Fibroblast of upper back skin (primary cell): ENCODE data around the gene MALSU1.
A peak's percentile ranks its signal among the peaks of the same experiment; 100 is the strongest.

Experiments used
- DNase-seq: peaks from one replicate; pipeline ENCODE4 v3.0.0-alpha.2; 2013

The MALSU1 gene

GRCh38 chr7:23298885-23299769, at the start of gene MALSU1:
MALSU1 (plus strand) TSS chr7:23299339; CDS start chr7:23299353, 14 bp downstream.
- peak; percentile 96 for DNase-seq

DNA sequence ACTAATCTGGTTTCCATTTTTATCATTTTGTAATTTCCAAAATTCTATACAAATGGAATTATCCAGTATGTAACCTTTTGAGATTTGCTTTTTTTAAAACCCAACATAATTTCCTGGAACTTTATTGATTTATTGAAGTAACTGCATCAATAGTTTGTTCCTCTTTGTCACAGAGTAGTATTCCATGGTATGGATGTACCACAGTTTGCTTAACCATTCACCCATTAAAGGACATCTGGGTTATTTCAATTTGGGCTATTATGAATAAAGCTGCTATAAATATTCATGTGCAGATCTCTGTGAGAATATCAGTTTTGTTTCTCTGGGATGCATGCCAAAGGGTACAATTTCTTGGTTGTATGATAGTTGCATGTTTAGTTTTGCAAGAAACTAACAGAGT, 49.7 kb upstream of the MALSU1 start:
- DNase-seq = no peak

DNA sequence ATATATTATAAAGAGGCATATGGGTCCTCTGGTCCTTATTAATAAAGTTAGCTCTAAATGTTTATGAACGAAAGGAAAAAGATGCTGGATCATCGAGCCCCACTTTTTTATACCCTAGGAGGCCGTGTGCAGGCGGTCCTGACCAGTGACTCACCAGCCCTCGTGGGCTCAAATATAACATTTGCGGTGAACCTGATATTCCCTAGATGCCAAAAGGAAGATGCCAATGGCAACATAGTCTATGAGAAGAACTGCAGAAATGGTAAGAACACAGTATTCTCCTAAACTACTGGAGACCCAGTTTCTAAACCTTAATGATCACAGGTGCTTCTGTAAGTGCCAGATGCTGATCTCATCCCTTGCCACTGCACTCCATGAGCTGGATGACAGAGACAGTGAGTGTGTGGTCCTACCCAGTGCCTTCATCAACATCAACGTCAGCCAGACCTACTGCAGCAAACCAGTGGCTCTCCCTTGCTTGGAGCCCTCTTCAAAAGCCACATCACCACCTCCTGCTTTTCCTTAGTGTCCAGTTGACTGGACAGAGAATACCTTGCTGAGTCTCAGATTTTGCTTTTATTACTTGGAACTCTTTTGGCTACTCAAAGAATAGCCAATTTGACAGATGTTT, 45.0 kb upstream of the MALSU1 start:
- no peak for DNase-seq

DNA sequence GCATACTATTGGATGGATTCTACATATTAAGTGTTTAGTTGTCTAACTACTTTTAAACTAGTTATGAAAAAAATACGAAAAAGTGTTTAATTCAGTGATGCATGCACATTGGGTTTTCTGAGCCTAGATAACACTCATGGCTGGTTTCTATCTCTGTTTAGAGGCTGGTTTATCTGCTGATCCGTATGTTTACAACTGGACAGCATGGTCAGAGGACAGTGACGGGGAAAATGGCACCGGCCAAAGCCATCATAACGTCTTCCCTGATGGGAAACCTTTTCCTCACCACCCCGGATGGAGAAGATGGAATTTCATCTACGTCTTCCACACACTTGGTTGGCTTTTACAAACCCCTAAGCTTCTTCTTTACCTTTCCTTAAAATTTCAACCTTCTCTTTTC, 42.4 kb upstream of the MALSU1 start:
- no peak for DNase-seq

GRCh38 chr7:23260371-23260770, 38.8 kb upstream of the MALSU1 start:
- DNase-seq = no peak

DNA sequence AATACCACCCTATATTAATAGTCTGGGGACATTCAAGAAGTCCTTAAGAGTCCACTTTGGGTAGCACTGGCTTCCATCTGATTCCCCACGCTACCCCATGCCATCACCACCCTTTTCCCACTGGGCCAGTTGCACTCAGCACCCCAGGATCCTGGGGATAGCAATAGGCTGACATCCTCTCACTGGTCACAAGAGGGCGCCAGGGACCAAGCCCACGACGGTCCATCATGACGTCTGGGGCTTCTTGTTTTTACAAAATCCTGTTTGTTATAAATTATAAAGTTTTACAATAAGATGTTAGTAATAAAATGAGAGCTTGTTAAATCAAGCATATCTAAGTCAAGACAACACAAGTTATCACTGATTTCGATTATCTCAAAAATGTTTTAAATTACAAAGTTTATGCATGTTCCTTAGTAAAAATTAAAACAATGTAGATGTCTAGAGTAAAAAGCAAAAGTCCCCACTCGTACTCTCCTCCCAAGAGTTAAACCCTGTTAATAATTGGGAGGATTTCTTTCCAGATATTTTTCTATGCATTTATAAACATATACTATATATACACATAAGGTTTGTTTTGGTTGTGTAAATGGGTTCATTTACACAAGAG, 37.2 kb upstream of the MALSU1 start:
- DNase-seq = peak; percentile 61

- no peak for DNase-seq
Observed at GRCh38 chr7:23264916-23265458, 34.2 kb upstream of the MALSU1 start.

DNA sequence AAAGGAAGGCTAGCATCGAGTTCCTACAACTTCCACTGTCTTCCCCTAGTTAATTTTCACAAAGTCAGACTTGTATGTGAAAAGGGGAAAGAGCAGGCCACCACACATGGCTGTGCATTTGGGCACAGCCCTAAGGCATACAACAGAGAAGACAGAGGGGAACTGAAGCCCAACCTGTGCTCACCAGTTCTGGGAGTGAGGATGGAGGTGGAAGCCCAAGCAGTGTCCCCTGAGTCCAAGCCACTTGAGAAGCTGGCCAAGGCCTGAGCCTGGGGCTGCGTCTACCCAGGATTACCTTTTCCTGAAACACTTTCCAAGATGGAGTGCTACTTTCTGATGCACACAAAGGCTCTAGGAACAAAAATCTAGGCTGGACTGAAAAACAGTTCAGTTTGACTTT, 32.2 kb upstream of the MALSU1 start:
- no peak for DNase-seq

DNA sequence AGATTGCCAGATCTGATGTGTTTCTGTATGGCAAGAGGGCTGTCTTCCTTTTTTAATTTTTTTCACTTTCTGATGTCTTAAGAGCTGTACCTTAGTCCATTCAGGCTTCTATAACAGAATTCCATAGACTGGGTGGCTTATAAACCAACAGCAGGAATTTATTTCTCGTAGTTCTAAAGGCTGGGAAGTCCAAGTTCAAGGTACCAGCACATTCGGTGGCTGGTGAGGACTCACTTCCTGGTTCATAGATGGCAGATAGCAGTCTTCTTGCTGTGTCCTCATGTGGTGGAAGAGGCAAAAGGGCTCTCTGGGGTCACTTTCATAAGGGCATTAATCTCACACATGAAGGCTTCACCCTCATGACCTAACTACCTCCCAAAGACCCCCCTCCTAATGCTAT, 31.8 kb upstream of the MALSU1 start:
- DNase-seq = no peak

DNA sequence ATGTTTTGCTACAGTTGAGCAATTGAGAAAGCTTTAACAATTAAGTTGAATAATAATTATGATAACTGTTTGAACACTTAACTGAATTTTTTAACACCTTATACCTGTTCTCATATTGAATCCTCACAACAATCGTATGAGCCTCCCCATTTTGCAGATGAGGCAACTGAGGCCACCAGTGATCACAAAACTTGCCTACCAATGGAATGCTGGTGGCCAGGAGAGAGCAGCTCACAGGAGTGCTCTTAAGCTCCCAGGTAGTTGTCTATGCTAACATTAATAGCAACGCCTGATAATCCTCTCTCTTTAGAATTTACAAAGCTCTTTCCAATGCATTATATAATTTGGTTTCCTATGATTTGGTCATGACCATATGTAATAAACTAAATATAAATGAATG, 31.0 kb upstream of the MALSU1 start:
- DNase-seq = no peak

- DNase-seq = no peak
Observed at GRCh38 chr7:23268746-23269145, 30.4 kb upstream of the MALSU1 start.

- DNase-seq = no peak
Observed at GRCh38 chr7:23272275-23272674, 26.9 kb upstream of the MALSU1 start.

DNA sequence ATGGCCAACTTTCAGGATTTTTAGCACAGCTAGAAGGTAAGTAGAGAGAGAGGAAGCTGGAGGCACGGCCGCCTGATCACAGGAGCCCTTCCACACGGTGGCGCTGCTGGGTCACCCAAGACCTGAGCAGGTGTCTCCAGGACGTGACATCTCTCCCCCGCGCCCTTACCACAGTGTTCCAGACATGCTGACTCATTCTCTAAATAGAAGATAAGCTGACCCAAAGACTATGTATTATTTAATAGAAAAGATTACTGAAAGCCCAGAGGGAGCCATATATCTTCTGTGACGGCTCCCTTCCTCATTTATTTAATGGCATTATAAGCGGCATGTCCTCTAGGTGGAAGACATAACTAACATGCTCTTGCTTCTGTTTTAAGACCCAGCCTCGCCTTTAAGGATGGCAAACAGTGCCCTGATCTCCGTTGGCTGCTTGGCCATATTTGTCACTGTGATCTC, 26.0 kb upstream of the MALSU1 start:
- peak; percentile 85 for DNase-seq

- DNase-seq = no peak
Observed at GRCh38 chr7:23275912-23276311, 23.2 kb upstream of the MALSU1 start.

DNA sequence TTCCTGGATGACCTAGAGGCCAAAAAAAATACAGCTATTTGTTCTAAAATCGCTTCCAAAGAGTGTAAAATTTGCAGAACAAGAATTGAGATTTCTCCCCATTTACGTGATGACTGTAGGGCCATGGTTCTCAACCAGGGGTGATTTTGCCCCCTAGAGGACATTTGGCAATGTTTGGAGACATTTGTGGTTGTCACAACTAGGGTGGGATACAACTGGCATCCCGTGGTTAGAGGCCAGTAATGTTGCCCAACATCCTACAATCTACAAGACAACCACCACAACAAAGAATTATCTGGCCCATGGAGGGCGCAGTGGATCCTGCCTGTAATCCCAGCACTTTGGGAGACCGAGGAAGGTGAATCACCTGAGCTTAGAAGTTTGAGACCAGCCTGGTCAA, 22.8 kb upstream of the MALSU1 start:
- no peak for DNase-seq

- DNase-seq = no peak
Observed at GRCh38 chr7:23276947-23277346, 22.2 kb upstream of the MALSU1 start.

DNA sequence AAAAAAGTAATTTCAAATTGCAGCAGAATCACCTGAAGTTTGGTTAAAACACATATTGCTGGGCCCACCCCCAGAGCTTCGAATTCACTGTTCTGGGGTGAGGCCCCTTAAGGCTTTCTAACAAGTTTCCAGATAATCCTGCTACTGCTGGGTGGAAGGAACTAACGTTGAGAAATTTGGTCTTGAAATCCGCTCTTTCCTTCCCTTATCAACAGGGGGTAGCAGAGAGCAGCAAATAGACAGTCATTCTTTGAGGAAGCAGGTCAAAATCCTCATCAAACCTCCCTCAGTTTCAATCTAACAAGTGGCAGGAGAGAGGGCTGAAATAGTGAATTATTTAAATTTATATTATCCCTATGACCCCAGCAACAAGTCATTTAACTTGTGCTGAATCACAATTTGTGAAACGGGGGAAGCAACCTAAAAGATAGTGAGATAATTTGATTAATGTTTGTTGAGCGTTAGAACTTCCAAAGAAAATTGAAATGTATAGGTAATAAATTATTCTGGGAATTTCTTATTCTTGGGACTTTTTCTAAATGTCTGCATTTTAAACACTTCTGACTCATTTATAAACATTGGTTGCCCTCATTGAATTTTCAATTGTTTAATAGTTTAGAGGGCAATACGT, 21.7 kb upstream of the MALSU1 start:
- DNase-seq = peak; percentile 70

DNA sequence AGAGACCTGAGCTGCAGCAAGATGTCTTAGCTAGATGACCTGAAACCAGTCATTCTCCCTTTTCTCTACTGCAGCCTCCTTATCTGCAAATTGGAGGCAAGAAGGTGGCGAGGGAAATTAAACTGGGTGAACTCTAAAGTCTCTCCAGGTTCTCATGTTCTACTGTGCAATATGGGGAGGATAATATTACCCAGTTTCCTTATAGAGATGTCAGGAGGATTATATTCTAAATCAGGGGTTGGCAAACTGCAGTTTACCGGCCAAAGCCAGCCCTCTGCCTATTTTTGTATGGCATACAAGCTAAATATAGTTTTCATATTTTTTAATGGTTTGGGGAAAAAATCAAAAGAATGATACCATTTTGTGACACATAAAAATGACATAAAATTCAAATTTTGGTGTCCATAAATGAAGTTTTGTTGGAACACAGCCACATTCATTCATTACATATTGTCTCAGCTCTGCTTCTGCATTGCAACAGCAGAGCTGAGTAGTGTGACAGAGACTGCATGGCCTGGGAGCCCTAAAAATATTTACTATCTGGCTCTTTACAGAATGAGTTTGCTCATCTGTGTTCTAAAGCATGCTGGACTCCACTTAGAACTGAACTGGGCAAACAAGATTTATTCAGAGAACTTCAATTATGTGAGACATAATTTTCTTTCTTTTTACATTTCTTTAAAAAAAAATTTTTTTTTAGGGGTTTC, 19.2 kb upstream of the MALSU1 start:
- no peak for DNase-seq

DNA sequence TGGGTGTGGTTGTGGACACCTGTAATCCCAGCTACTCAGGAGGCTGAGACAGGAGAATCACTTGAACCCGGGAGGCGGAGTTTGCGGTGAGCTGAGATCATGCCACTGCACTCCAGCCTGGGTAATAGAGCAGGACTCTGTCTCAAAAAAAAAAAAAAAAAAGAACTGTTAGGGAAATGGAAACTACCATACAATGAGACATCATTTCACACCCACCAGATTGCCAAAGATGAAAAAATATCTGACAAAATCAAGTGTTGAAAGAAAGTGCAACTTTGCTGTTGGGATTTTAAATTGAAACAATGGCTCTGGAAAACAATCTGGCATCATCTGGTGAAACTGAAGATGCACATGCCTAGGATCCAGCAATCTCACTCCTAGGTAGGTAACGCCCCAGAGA, 16.1 kb upstream of the MALSU1 start:
- no peak for DNase-seq

DNA sequence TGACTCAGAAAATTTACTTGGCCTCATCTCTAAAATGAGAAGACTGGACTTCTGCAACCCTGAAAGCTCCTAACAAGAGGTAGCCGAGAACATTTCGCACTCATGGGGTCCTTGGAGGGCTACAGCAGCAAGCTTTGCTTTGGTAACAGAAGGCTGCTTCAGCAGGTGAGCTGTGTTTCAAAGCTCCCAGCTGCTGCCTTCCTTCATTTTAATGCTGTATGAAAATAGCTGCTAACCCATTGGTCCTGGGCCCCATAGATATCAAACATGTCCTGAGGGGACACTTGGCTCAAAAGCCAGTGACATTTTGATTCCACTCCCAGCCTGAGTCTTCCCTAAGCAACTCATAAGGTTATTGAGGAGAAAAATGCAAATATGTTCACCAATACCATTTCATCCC, 14.3 kb upstream of the MALSU1 start:
- DNase-seq = no peak

GRCh38 chr7:23285657-23286646, 13.2 kb upstream of the MALSU1 start:
- no peak for DNase-seq
